GM18873 (cell line): Measurements from ENCODE around the gene KIF6.

Experiments used
- ATAC-seq: cut with Tn5 transposase; IDR thresholded peaks from one replicate; pipeline ENCODE4 v1.9.1; 2021; ENCODE audit warnings: mild to moderate bottlenecking, moderate library complexity, moderate number of reproducible peaks; ENCODE audit not compliant: unreplicated experiment, low FRiP score

KIF6 gene

GRCh38 chr6:39428816-39429215, 296.4 kb downstream of the KIF6 start:
- no peak for ATAC-seq

- no peak for ATAC-seq
Observed at GRCh38 chr6:39428152-39428551, 297.1 kb downstream of the KIF6 start.

GRCh38 chr6:39426073-39426456, 299.1 kb downstream of the KIF6 start:
- ATAC-seq, result no peak

GRCh38 chr6:39425346-39426072, 299.7 kb downstream of the KIF6 start:
- no peak for ATAC-seq

- ATAC-seq, result no peak
Observed at GRCh38 chr6:39424831-39425230, 300.4 kb downstream of the KIF6 start.

GRCh38 chr6:39422238-39422637, 303.0 kb downstream of the KIF6 start:
- no peak for ATAC-seq

GRCh38 chr6:39421383-39422225, 303.6 kb downstream of the KIF6 start:
- no peak for ATAC-seq

GRCh38 chr6:39420300-39421265, 304.6 kb downstream of the KIF6 start:
- no peak for ATAC-seq

GRCh38 chr6:39419607-39420006, 305.6 kb downstream of the KIF6 start:
- no peak for ATAC-seq

- no peak for ATAC-seq
Observed at GRCh38 chr6:39417440-39417839, 307.8 kb downstream of the KIF6 start.

- no peak for ATAC-seq
Observed at GRCh38 chr6:39416728-39417127, 308.5 kb downstream of the KIF6 start.

- no peak for ATAC-seq
Observed at GRCh38 chr6:39416026-39416425, 309.2 kb downstream of the KIF6 start.

- no peak for ATAC-seq
Observed at GRCh38 chr6:39415482-39415881, 309.7 kb downstream of the KIF6 start.

GRCh38 chr6:39411465-39411864, 313.7 kb downstream of the KIF6 start:
- no peak for ATAC-seq

- ATAC-seq, result no peak
Observed at GRCh38 chr6:39411001-39411400, 314.2 kb downstream of the KIF6 start.

- no peak for ATAC-seq
Observed at GRCh38 chr6:39409889-39410288, 315.3 kb downstream of the KIF6 start.

- ATAC-seq, result peak; percentile 73
Observed at GRCh38 chr6:39407446-39407993, 317.7 kb downstream of the KIF6 start.

- no peak for ATAC-seq
Observed at GRCh38 chr6:39404312-39404711, 320.9 kb downstream of the KIF6 start.

GRCh38 chr6:39403304-39403703, 321.9 kb downstream of the KIF6 start:
- no peak for ATAC-seq

GRCh38 chr6:39402239-39402751, 322.9 kb downstream of the KIF6 start:
- ATAC-seq, result no peak
